Stimulated activated CD4-positive, alpha-beta T cell treated with anti-CD3 and anti-CD28 coated beads, Interleukin-4, amount 100 ng/mL, for 48 hours (primary cell): ENCODE results near the gene FXYD3.
"Not testable (repeated sequence)": the region's sequence is repeated elsewhere in the genome, so short reads cannot be mapped to it uniquely, and the experiment has no call there.

Experiments
- DNase-seq, 2 donors: peaks; one replicate each; pipeline ENCODE4 v3.0.0-alpha.2; 2020; ENCODE audit warnings: low read depth in 2 of 2

Gene FXYD3

DNA sequence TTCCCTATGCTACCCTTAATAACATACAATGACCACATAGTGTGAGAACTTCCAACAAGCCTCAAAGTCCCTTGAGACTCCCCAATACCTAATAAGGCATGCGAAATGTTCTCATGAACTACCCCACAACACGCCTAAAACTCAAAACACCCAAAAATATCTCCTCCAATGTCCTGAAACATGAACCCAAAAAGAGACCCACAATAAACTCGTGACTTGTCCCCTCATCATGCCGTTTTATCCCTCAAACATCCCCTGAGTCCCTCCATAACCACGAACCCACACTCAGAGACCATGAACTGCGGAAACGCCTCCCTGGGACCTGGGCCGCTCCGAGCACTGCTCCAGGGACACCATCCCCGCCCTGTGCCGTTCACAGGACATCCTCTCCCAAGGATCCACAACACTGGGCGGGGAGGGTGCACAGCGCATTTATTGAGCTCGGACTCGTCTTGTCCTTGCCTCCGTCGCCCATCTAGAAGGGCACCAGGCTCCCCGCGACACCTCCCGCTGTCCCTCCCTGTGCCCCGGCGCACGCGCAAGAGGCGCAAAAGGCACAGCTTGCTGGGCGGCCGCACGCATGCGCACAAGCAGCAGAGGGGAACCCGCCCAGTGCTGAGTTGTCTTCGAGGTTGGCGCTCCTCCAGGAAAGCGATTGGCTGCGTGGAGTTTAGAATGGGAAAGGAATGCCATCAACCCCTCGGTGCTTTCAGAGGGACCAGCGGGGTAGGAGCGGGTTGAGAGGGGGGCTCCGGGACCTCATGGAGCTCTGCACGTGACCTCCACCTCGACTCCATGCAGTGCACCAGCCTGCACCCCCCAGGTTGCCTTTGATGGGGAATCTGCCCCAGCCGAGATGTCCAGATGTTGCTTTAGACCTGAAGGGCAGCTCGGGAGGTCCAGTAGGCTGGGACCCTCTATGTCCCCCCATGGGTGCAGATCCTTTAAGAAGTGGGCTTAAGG, 8.8 kb downstream of the FXYD3 start:
- DNase-seq: peak; percentile 78 to 85

GRCh38 chr19:35125270-35125717, 9.7 kb downstream of the FXYD3 start:
- DNase-seq: no peak

DNA sequence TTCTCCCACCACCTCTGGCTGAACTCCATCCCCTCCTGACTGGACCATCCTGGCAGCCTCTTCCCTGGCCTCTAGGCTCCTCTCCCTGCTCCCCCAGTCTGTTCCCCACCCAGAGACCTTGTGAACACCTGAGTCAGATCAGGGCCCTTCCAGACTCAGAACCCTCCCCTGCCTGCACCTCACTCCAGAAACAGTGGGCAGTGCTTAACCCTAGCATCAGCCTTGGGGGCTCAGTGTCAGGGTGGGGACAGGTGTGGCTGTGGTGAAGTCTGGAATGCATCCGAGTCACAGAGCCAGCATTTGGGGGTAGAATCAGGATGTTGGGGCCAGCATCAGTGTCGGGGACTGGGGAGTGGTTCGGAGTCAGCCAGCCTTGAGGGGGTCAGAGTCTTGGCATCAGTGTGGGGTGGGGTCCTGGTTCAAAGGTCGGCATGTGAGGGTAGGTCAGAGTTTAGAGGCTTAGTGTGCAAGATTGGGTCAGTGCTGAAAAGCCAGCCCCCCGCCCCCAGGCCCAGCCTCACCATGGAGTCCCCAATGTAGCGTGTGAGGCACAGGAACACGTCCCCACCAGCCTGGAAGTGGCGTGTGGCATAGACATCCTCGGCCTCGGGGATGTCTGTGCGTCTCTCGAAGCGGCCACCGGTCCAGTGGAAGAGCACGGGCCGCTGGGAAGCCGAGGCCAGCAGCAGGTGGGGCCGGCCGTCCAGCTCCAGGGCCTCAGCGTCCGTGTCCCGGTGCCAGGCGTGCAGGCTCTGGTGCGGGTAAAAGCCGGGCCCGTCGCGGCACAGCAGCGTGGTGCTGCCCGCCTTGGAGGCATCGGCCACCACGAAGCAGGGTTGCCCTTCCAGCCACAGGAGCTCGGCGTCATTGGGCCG, 10.4 kb downstream of the FXYD3 start:
- no peak for DNase-seq

GRCh38 chr19:35126624-35126959, 11.0 kb downstream of the FXYD3 start:
- no peak for DNase-seq

DNA sequence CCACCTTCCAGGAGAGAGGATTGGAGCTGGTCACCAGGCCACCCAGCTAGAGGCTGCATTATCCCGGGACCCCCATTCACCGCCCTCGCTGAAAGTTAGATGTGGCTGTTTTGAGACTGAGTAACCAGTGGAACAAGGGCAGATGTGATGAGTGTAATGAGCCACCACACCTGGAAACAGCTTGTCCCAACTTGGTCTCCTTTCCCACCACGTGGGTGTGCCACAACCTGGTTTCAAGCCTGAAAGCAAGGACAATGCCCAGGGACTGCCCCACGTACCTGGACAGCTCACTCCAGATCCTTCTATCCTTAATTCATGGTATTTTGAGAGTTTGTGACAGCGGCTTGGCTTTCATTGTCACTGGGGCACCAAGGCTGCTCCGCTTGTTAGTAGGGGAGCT, 12.2 kb downstream of the FXYD3 start:
- no peak for DNase-seq

DNA sequence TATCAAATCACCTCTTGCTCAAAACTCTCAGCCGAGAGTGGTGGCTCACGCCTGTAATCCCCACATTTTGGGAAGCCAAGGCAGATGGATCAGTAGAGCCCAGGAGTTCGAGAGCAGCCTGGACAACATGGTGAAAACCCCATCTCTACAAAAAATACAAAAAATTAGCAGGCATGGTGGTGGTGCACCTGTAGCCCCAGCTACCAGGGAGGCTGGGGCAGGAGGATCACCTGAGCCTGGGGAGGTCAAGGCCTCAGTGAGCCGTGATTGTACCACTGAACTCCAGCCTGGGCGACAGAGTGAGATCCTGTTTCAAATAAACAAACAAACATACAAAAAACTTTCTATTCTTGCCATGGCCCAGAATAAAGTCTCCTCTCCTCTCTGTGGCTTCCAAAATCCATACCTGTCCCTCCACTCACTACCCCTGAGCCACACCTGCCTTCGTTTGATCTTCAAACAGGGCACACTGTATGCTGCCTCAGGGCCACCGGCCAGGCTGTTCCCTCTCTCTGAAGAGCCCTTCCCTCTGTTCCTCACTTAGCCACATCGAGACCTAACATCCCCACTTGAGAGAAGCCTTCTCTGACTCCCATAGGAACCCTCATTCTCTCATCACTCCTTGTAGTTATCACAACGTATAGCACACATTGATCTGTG, 12.9 kb downstream of the FXYD3 start:
- DNase-seq: no peak

DNA sequence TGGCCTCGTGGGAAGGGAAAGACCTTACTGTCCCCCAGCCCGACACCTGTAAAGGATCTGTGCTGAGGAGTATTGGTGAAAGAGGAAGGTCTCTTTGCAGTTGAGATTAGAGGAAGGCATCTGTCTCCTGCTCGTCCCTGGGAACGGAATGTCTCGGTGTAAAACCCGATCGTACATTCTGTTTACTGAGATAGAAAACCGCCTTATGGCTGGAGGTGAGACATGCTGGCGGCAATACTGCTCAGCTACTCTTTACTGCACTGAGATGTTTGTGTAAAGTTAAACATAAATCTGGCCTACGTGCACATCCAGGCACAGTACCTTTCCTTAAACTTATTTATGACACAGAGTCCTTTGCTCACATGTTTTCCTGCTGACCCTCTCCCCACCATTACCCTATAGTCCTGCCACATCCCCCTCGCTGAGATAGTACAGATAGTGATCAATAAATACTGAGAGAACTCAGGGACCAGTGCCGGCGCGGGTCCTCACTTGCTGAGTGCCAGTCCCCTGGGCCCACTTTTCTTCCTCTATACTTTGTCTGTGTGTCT, 14.2 kb downstream of the FXYD3 start:
- not testable (repeated sequence) for DNase-seq

GRCh38 chr19:35130761-35131720, 15.4 kb downstream of the FXYD3 start:
- DNase-seq: no peak

DNA sequence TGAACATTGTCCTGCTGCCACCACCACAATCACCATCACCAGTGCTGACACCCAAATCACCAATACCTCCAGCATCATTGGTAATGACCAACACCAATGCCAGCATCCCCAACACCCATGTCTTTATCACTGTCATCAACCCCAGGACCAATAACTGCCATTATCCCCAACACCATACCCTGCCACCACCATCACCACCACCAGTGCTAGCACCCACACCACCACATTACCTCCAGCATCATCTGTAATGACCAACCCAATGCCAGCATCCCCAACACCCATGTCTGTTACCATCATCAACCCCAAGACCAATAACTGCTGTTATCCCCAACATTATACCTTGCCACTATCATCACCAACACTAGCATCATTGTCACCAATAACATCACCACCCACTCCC, 16.6 kb downstream of the FXYD3 start:
- DNase-seq: no peak

GRCh38 chr19:35133826-35134225, 18.2 kb downstream of the FXYD3 start:
- no peak for DNase-seq

DNA sequence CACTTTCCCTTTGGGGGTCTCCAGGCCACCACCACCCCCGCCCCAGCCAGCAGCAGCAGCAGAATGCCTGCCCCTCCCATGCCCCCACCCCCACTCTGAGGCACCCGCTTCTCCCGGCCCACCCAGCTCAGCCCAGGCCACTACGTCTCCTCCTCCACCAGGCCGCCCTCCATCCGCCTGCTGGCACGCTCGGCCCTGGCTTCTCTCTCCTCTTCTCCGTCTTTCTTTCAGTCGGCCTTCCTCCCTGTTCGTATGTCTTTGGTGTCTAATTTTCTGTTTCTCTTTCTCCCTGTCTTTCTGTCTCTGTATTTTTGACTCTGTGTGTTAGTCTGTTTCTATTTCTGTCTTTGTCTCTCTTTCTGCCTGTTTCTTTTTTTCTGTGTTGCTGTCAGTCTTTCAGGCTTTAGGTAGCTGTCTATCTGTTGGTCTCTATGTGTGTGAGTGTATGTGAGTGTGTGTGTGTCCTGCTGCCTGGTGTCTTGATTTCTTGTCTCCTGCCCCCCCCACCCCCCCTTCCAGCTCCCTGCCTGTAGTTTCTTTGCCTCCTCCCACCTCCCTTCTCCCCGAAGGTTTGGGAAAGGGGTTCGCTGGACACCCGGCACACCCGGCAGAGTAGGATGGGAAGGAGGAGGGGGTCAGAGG, 19.1 kb downstream of the FXYD3 start, which contains the start of gene LGI4:
Gene LGI4, minus strand, starts transcription at position 459 of the 642 bp plus-strand sequence. Its CDS starts 379 bp downstream, at position 80.
- no peak for DNase-seq

GRCh38 chr19:35135389-35135909, 19.8 kb downstream of the FXYD3 start:
- DNase-seq: peak; percentile 61 to 71

- no peak for DNase-seq
Observed at GRCh38 chr19:35136231-35136630, 20.6 kb downstream of the FXYD3 start.

- DNase-seq: no peak
Observed at GRCh38 chr19:35136977-35137702, 21.5 kb downstream of the FXYD3 start.

DNA sequence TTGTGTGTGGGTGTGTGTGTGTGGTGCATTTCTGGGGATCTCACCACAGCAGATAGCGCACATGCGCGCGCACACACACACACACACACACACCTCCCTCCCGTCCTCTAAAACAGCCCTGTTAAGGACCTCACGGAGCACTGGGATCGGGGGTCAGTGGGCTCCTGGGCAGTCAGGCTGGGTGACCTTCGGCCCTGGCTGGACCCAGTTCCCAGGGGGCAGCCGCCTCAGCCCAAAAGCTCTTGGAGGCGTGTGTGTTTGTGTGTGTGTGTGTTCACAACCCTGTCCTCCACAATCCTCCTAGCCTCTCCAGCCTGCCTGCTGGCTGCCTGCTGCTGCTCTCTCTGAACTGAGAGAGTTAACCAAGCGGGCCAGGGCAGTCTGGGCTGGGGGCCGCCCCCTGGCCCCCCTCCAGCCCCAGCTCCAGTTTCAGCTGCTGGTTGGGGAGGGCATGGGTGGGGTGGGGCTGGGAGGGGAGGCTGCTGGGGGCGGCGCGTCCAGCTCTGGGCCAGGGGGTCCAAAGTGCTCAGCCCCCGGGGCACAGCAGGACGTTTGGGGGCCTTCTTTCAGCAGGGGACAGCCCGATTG, 22.8 kb downstream of the FXYD3 start, which contains the start of gene FXYD1:
Gene FXYD1, plus strand, starts transcription at position 520 of the 588 bp plus-strand sequence. CDS start 1,256 bp downstream, outside the sequence.
- DNase-seq: no peak

DNA sequence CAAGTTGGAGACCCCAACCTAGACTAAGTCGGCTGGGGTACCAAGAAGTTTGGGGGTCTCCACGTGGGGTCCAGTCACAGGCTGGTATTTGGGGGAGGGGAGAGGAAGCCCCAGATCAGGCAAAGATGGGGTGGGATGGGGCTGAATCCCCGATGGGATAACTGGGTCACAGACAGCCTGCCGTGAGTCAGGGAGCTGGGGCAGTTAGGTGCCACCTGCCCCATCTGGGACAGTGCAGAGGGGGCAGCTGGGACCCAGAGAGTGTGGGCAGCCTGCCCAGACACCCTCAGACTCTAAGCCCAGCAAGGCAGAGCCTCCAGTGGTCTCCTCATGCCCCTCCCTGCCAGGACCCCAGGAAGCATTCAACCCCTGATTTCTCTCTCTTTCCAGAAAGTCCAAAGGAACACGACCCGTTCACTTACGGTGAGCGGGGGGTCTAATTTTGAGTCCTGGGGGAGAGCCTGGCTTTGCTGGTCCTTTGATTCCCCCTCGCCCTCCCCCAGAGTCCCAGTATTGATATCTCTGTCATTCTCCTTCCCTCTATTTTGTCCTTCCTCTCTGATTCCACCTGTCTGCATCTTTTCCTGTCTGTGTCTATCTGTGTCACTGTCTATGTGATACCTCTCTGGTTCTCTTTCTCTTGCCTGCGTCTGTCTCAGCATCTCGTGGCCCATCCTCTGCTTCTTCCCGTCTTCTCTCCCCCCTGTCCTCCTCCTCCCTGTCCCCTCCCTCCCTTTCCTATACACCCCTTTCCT, 24.8 kb downstream of the FXYD3 start:
- no peak for DNase-seq

GRCh38 chr19:35140962-35141836, 25.6 kb downstream of the FXYD3 start:
- DNase-seq: peak; percentile 96 to 99
